ENCODE measurements around the gene OR2M4.
"Not testable (repeated sequence)": the region's sequence is repeated elsewhere in the genome, so short reads cannot be mapped to it uniquely, and the experiment has no call there.

OR2M4 gene, protein sequence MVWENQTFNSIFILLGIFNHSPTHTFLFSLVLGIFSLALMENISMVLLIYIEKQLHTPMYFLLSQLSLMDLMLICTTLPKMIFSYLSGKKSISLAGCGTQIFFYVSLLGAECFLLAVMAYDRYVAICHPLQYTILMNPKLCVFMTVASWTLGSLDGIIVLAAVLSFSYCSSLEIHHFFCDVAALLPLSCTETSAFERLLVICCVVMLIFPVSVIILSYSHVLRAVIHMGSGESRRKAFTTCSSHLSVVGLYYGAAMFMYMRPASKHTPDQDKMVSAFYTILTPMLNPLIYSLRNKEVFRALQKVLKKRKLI

GRCh38 chr1:248231117-248231516 lies at the start of gene OR2M4:
Gene OR2M4 (plus strand): TSS chr1:248231417. CDS start chr1:248238929, 7,512 bp downstream.
- no peak for DNase-seq

DNA sequence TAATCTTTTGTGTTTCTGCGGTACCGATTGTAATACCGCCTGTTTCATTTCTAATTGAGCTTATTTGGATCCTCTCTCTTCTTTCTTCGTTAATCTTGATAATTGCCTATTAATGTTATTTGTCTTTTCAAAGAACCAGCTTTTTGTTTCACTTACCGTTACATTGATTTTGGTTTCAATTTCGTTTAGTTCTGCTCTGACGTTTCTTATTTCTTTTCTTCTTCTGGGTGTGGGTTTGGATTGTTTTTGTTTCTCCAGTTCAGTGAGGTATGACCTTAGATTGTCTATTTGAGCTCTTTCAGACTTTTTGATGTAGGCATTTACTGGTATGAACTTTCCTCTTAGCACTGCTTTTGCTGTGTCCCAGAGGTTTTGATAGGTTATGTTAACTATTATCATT lies 47.2 kb upstream of the OR2M4 start:
- DNase-seq: no peak

DNA sequence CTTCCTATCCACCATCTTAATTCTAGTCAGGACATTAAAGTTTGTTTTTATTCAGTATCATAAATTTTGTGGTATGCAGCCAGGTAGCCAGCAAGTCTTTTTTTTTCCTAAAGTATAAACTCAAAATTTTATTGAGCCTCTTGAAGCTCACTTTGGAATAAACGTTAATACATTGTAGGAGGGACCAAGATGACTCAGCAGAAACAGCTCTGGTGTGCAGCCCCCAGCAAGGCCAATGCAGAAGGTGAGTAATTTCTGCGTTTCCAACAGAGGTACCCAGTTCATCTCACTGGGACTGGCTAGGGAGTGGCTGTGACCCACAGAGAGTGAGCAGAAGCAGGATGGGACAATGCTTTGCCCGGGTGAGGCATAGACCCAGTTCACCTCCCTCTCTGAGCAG lies 43.9 kb upstream of the OR2M4 start:
- no peak for DNase-seq

GRCh38 chr1:248189026-248189425 lies 42.2 kb upstream of the OR2M4 start:
- DNase-seq: no peak

DNA sequence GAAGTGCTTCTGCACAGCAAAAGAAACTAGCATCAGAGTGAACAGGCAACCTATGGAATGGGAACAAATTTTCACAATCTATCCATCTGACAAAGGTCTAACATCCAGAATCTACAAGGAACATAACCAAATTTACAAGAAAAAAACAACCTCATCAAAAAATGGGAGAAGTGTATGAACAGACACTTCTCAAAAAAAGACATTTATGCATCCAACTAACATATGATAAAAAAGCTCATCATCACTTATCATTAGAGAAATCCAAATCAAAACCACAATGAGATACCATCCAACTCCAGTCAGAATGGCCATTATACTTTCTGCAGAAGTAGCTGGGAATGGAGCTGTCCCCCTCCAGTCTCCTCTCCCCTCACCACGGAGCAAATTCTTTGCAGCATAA lies 37.1 kb upstream of the OR2M4 start:
- no peak for DNase-seq

DNA sequence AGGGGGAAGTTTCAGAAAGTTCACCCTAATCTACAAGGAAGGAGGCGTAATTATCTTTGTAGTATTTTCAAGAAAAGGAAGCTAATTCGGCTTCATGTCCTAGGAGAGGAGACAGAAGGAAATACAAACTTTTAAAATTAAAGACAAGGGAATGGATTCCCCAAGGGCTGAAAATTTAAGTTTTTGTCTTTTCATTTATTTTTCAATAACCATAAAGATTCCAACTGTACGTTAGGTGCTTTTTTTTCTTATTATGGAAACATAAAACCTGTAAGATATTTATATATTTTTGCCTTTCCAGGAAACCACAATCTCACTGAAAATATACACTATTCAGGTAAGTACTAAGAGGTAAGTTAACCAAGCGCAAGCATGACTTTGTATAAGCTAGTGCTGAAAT lies 34.3 kb upstream of the OR2M4 start, which contains the start of gene OR2M3:
TSS of gene OR2M3 (plus strand) at position 301 of the 400 bp plus-strand sequence. CDS start 5,803 bp downstream, outside the sequence.
- DNase-seq: no peak

DNA sequence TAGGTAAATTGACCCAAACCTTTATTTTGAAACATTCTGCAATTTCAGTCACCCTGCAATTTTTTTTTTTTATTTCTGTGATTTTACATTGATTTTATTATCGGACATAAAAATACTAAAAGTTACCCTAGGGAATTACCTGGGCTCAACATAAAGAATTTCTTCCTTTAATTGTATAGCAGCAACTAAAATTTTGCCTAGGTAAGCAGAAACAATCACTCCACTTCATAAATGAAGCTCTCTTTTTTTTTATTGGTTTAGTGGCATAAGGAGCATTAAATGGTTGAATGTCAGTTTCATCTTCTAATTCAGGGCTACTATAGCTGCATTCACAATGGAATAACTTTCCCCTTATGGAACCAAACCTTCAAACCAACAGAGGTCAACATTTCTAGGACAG lies 15.3 kb upstream of the OR2M4 start:
- no peak for DNase-seq

GRCh38 chr1:248225537-248225936 lies 5.7 kb upstream of the OR2M4 start:
- DNase-seq: no peak

GRCh38 chr1:248229360-248229908 lies 1.8 kb upstream of the OR2M4 start:
- no peak for DNase-seq

DNA sequence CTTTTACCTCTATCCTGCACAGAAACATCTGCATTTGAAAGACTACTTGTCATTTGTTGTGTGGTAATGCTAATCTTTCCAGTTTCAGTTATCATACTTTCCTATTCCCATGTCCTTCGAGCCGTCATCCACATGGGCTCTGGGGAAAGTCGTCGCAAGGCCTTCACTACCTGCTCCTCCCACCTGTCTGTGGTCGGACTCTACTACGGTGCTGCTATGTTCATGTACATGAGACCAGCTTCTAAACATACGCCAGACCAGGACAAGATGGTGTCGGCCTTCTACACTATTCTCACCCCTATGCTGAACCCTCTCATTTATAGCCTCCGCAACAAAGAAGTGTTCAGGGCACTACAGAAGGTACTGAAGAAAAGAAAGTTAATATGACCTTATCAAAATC lies 8.3 kb downstream of the OR2M4 start:
- no peak for DNase-seq

DNA sequence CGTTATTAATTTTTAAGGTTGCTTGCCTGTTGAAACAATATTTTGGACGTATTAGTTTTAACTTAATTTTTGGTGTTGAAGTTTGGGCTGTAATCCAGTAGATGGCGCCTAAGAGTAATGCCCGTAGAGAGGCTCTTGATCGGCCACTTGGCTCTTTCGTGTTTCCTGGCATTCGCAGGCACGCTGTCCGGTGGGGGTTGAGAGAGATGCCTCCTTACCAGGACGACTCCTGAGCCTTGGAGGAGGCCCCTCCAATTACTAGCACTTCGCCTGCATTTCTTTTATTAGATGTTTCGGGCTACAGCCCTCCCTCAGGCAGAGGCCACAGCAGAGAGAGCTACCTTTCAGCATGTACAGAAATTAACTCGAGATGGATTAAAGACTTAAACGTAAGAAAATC lies 12.0 kb downstream of the OR2M4 start:
- DNase-seq: no peak

- DNase-seq: not testable (repeated sequence)
Measured at GRCh38 chr1:248259309-248259708, 28.1 kb downstream of the OR2M4 start.

- DNase-seq: no peak
Measured at GRCh38 chr1:248268178-248268577, 37.0 kb downstream of the OR2M4 start.

- DNase-seq: not testable (repeated sequence)
Measured at GRCh38 chr1:248273225-248273624, 42.0 kb downstream of the OR2M4 start.

DNA sequence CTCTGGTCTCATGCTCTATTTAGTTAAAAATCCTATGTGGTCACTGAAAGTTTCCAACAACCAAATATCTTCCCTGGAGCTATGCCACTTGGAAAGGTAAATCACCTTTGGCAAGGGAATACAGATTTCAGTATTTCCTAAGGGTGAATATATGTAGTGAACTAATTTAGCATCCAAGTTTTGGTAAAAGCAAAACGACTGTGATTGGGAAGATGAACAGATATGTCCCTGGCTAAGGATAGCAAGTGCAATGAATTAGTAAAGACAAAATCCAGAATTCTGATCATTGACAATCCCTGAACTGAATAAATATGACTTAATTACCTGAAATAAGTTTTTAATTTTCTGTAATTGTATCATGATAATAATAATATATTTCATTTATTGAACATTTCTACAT lies 46.7 kb downstream of the OR2M4 start, which contains the start of gene OR2T33:
TSS of gene OR2T33 (minus strand) at position 101 of the 400 bp plus-strand sequence. CDS start 4,162 bp downstream, outside the sequence.
- DNase-seq: no peak

- DNase-seq: no peak
Measured at GRCh38 chr1:248288391-248288790, 57.2 kb downstream of the OR2M4 start.

Data from NCI-H1105 (cell line).